Measurements from ENCODE around the gene PPCS. TPM values are rescaled to one million over a fixed set of nuclear protein-coding genes. Genes with fewer than 3 reads are reported as not detected.

Gene PPCS
- total RNA-seq, 1 experiment from 2014 or later: 53.2 TPM

DNA sequence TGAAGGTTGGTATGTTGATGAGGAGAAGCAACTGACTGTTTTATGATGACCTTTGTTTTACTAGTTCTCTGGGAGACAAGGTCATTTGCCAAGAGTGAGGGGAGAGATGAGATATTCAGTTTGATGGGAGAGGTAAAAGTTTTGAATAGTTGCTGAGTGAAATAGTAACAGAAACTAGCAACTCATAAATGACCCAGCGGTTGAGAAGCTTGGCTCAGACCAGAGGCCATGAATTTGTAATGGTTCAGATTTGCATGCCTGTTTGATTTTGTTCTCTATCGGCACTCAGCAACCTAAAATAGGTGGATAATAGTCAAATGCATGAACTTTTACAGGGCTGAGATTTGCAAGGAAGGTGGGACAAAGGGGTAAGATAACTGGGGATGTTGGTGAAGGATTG lies 13.4 kb downstream of the PPCS start:
- H3K9ac ChIP-seq (ENCODE audit: low read length): no peak overlapping the region
- H3K4me1 ChIP-seq (ENCODE audit: control insufficient read depth in 1 of 2, insufficient read depth in 2 of 2, low read length in 2 of 2): no peaks in the 10 kb centered on the region
- no peak overlapping the region for H3K27ac ChIP-seq (ENCODE audit: low read depth, low read length)
- ATAC-seq: no peak
- no peaks in the 10 kb centered on the region for H4K20me1 ChIP-seq (ENCODE audit: insufficient read depth)
- H3K9me2 ChIP-seq (ENCODE audit: insufficient read depth): no peaks in the 10 kb centered on the region
- ChIA-PET POLR2A (no interaction called here), CTCF (no interaction called here), RAD21 (ENCODE audit: low non-redundant PET in 1 of 2, low total read pairs in 2 of 2, uncharacterized antibody in 2 of 2, unreplicated experiment in 2 of 2) (no interaction called here)
- no peak overlapping the region for H2AFZ ChIP-seq (ENCODE audit: low read depth, low read length, poor library complexity, severe bottlenecking)
- no TSS peak for BruUV-seq (replicated peaks)
- H3K9me3 ChIP-seq (ENCODE audit: control insufficient read depth in 1 of 2, insufficient read depth in 1 of 2, low read depth in 1 of 2, low read length in 2 of 2): no peaks in the 10 kb centered on the region
- no peak for DNase-seq (ENCODE audit: low read depth, low spot score)
- H3K4me2 ChIP-seq (ENCODE audit: low read length): no peak overlapping the region
- no peaks in the 10 kb centered on the region for H3K79me2 ChIP-seq (ENCODE audit: insufficient read depth, low read length)
- no peak for TF ChIP-seq SIN3A (IDR thresholded peaks at IDR 0.05; ENCODE audit: low read depth)
- TF ChIP-seq SRF (IDR thresholded peaks at IDR 0.05; ENCODE audit: low read depth): no peak
- TF ChIP-seq EZH2 (IDR thresholded peaks at IDR 0.05): no peak
- TF ChIP-seq TCF7L2 (IDR thresholded peaks at IDR 0.05; ENCODE audit: borderline replicate concordance, extremely low read depth, insufficient read depth, insufficient read length): no peak
- no peak for TF ChIP-seq EGR1 (IDR thresholded peaks at IDR 0.05; ENCODE audit: low read depth)
- TF ChIP-seq ZFX (IDR thresholded peaks at IDR 0.05): no peak
- no peak for TF ChIP-seq RAD21 (IDR thresholded peaks at IDR 0.05; ENCODE audit: low read depth)
- TF ChIP-seq CEBPB (IDR thresholded peaks at IDR 0.05; ENCODE audit: low read depth): no peak
- no peak for TF ChIP-seq SP1 (IDR thresholded peaks at IDR 0.05; ENCODE audit: low read depth)
- no peak for TF ChIP-seq POLR2AphosphoS5 (IDR thresholded peaks at IDR 0.05; ENCODE audit: low read depth, low read length)
- TF ChIP-seq POLR2A (IDR thresholded peaks at IDR 0.05; ENCODE audit: borderline replicate concordance, extremely low read depth, insufficient read depth, insufficient read length): no peak
- TF ChIP-seq YY1 (IDR thresholded peaks at IDR 0.05; ENCODE audit: extremely low read depth, insufficient replicate concordance, low read depth, low read length): no peak
- TF ChIP-seq FOSL1 (IDR thresholded peaks at IDR 0.05; ENCODE audit: low read depth): no peak
- TF ChIP-seq CBX3 (IDR thresholded peaks at IDR 0.05; ENCODE audit: low read depth): no peak
- TF ChIP-seq, protein P1, sequence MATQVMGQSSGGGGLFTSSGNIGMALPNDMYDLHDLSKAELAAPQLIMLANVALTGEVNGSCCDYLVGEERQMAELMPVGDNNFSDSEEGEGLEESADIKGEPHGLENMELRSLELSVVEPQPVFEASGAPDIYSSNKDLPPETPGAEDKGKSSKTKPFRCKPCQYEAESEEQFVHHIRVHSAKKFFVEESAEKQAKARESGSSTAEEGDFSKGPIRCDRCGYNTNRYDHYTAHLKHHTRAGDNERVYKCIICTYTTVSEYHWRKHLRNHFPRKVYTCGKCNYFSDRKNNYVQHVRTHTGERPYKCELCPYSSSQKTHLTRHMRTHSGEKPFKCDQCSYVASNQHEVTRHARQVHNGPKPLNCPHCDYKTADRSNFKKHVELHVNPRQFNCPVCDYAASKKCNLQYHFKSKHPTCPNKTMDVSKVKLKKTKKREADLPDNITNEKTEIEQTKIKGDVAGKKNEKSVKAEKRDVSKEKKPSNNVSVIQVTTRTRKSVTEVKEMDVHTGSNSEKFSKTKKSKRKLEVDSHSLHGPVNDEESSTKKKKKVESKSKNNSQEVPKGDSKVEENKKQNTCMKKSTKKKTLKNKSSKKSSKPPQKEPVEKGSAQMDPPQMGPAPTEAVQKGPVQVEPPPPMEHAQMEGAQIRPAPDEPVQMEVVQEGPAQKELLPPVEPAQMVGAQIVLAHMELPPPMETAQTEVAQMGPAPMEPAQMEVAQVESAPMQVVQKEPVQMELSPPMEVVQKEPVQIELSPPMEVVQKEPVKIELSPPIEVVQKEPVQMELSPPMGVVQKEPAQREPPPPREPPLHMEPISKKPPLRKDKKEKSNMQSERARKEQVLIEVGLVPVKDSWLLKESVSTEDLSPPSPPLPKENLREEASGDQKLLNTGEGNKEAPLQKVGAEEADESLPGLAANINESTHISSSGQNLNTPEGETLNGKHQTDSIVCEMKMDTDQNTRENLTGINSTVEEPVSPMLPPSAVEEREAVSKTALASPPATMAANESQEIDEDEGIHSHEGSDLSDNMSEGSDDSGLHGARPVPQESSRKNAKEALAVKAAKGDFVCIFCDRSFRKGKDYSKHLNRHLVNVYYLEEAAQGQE (IDR thresholded peaks at IDR 0.05; ENCODE audit: low read depth): no peak
- TF ChIP-seq, protein P2, sequence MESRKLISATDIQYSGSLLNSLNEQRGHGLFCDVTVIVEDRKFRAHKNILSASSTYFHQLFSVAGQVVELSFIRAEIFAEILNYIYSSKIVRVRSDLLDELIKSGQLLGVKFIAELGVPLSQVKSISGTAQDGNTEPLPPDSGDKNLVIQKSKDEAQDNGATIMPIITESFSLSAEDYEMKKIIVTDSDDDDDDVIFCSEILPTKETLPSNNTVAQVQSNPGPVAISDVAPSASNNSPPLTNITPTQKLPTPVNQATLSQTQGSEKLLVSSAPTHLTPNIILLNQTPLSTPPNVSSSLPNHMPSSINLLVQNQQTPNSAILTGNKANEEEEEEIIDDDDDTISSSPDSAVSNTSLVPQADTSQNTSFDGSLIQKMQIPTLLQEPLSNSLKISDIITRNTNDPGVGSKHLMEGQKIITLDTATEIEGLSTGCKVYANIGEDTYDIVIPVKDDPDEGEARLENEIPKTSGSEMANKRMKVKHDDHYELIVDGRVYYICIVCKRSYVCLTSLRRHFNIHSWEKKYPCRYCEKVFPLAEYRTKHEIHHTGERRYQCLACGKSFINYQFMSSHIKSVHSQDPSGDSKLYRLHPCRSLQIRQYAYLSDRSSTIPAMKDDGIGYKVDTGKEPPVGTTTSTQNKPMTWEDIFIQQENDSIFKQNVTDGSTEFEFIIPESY (IDR thresholded peaks at IDR 0.05; ENCODE audit: extremely low read depth, insufficient replicate concordance, low read length): no peak
- no peak for TF ChIP-seq JUND (IDR thresholded peaks at IDR 0.05)
- TF ChIP-seq, protein P3, sequence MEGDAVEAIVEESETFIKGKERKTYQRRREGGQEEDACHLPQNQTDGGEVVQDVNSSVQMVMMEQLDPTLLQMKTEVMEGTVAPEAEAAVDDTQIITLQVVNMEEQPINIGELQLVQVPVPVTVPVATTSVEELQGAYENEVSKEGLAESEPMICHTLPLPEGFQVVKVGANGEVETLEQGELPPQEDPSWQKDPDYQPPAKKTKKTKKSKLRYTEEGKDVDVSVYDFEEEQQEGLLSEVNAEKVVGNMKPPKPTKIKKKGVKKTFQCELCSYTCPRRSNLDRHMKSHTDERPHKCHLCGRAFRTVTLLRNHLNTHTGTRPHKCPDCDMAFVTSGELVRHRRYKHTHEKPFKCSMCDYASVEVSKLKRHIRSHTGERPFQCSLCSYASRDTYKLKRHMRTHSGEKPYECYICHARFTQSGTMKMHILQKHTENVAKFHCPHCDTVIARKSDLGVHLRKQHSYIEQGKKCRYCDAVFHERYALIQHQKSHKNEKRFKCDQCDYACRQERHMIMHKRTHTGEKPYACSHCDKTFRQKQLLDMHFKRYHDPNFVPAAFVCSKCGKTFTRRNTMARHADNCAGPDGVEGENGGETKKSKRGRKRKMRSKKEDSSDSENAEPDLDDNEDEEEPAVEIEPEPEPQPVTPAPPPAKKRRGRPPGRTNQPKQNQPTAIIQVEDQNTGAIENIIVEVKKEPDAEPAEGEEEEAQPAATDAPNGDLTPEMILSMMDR (IDR thresholded peaks at IDR 0.05 in 2 of 3, conservative IDR thresholded peaks at IDR 0.05 in 1 of 3; ENCODE audit: borderline replicate concordance in 1 of 3, insufficient read depth in 1 of 3, low read depth in 2 of 3, low read length in 2 of 3): no peak
- no peak for TF ChIP-seq EZH2phosphoT487 (IDR thresholded peaks at IDR 0.05; ENCODE audit: borderline replicate concordance)
- H3K27me3 ChIP-seq (ENCODE audit: insufficient read depth, low read length): no peaks in the 10 kb centered on the region
- no peak overlapping the region for H3K4me3 ChIP-seq (replicated peaks in 1 of 2; ENCODE audit: low read depth in 1 of 2, low read length in 2 of 2)
- no peaks in the 10 kb centered on the region for H3K36me3 ChIP-seq (ENCODE audit: control insufficient read depth in 1 of 2, insufficient read depth in 2 of 2, low read length in 2 of 2)
- intact Hi-C loops (cut with micrococcal nuclease): no loop called here

Data from HCT116 (cell line).